ENCODE results near the gene CHST7. TPM values are rescaled to one million over a fixed set of nuclear protein-coding genes. Genes with fewer than 3 reads are reported as not detected.
A peak's percentile ranks its signal among the peaks of the same experiment; 100 is the strongest.

CHST7 gene
- total and polyA plus RNA-seq, 4 donors: 2.9 to 13.2 (median 5.8) TPM

- Histone ChIP-seq H3K4me3 (ENCODE audit: low read depth in 1 of 3, low read length in 3 of 3) (no peak overlapping the region), H3K36me3 (ENCODE audit: control insufficient read depth in 4 of 4, insufficient read depth in 3 of 4, low read depth in 1 of 4, low read length in 3 of 4) (no peaks in the 10 kb centered on the region), H3K9ac (ENCODE audit: low read depth in 1 of 2, low read length in 2 of 2) (no peak overlapping the region), H3K9me3 (ENCODE audit: control insufficient read depth in 4 of 4, low read length in 3 of 4) (no peaks in the 10 kb centered on the region), H3K27me3 (ENCODE audit: control insufficient read depth in 4 of 4, insufficient read depth in 4 of 4, low read length in 3 of 4) (no peaks in the 10 kb centered on the region), H3K4me1 (ENCODE audit: control insufficient read depth in 4 of 4, insufficient read depth in 4 of 4, low read length in 3 of 4) (peaks cover 0 to 30% (median 16%) of the 10 kb centered on the region in 4 donors), H3K27ac (ENCODE audit: low read depth in 1 of 2, low read length in 2 of 2) (no peak overlapping the region)
- no peak for DNase-seq (ENCODE audit: low spot score)
- WGBS: 83% methylated on average over 5 of the region's 5 CpGs
- no peak for TF ChIP-seq FOXA2 (IDR thresholded peaks at IDR 0.05)
- TF ChIP-seq HNF4G (IDR thresholded peaks at IDR 0.05): no peak
- TF ChIP-seq REST (IDR thresholded peaks at IDR 0.05): no peak
- no peak for TF ChIP-seq RXRA (IDR thresholded peaks at IDR 0.05)
- TF ChIP-seq ATF3 (IDR thresholded peaks at IDR 0.05): no peak
- no peak for TF ChIP-seq HNF4A (conservative IDR thresholded peaks at IDR 0.05)
- no peak for TF ChIP-seq EGR1 (IDR thresholded peaks at IDR 0.05; ENCODE audit: low read depth in 2 of 2)
- TF ChIP-seq RAD21 (IDR thresholded peaks at IDR 0.05): no peak
Measured at GRCh38 chrX:46572340-46572936, 1.1 kb upstream of the CHST7 start.

- TF ChIP-seq EGR1 (IDR thresholded peaks at IDR 0.05; ENCODE audit: low read depth in 2 of 2) (no peak), JUND (IDR thresholded peaks at IDR 0.05) (no peak), ZBTB33 (IDR thresholded peaks at IDR 0.05) (peak; percentile 83)
- peak overlapping the region; percentile 49 to 66 for H3K27ac ChIP-seq (ENCODE audit: low read depth in 1 of 2, low read length in 2 of 2)
- DNase-seq (ENCODE audit: low spot score): no peak
Measured at GRCh38 chrX:46573892-46574773, 568 bp downstream of the CHST7 start.

More at GRCh38 chrX:46573892-46574773, 568 bp downstream of the CHST7 start:
- Histone ChIP-seq H3K36me3 (ENCODE audit: control insufficient read depth in 4 of 4, insufficient read depth in 3 of 4, low read depth in 1 of 4, low read length in 3 of 4) (no peaks in the 10 kb centered on the region), H3K27me3 (ENCODE audit: control insufficient read depth in 4 of 4, insufficient read depth in 4 of 4, low read length in 3 of 4) (no peaks in the 10 kb centered on the region), H3K9me3 (ENCODE audit: control insufficient read depth in 4 of 4, low read length in 3 of 4) (no peaks in the 10 kb centered on the region), H3K4me1 (ENCODE audit: control insufficient read depth in 4 of 4, insufficient read depth in 4 of 4, low read length in 3 of 4) (peaks cover 3 to 35% (median 21%) of the 10 kb centered on the region in 4 donors), H3K9ac (ENCODE audit: low read depth in 1 of 2, low read length in 2 of 2) (no peak overlapping the region), H3K4me3 (ENCODE audit: low read depth in 1 of 3, low read length in 3 of 3) (peak overlapping the region; percentile 50 to 68 (median 58))
- WGBS: 2% methylated on average over 107 of the region's 107 CpGs

Measured in liver (tissue), 9 donors.